Glomerular visceral epithelial cell (primary cell): ENCODE results near the gene NFE2.
A peak's percentile ranks its signal among the peaks of the same experiment; 100 is the strongest.
"Not testable (repeated sequence)": the region's sequence is repeated elsewhere in the genome, so short reads cannot be mapped to it uniquely, and the experiment has no call there.

Experiments
- DNase-seq: peaks from one replicate; pipeline ENCODE4 v3.0.0-alpha.2; 2016; ENCODE audit errors: extremely low spot score

Gene NFE2

GRCh38 chr12:54300732-54301427 is at the start of gene NFE2:
Gene NFE2 (minus strand): TSS chr12:54301015. CDS start chr12:54295248, 5,767 bp downstream.
- peak; percentile 79 for DNase-seq

GRCh38 chr12:54349679-54350078 is 48.9 kb upstream of the NFE2 start:
- DNase-seq = no peak

GRCh38 chr12:54349036-54349435 is 48.2 kb upstream of the NFE2 start:
- DNase-seq = no peak

- DNase-seq = no peak
These were observed 40.8 kb upstream of the NFE2 start for GRCh38 chr12:54341378-54342300.

- no peak for DNase-seq
These were observed 40.0 kb upstream of the NFE2 start for GRCh38 chr12:54340846-54341245.

- DNase-seq = no peak
These were observed 38.0 kb upstream of the NFE2 start for GRCh38 chr12:54338698-54339296.

- DNase-seq = no peak
These were observed 37.2 kb upstream of the NFE2 start for GRCh38 chr12:54337854-54338650.

GRCh38 chr12:54337280-54337842 is 36.5 kb upstream of the NFE2 start:
- no peak for DNase-seq

GRCh38 chr12:54333420-54334034 is 32.7 kb upstream of the NFE2 start:
- DNase-seq = no peak

- no peak for DNase-seq
These were observed 30.6 kb upstream of the NFE2 start for GRCh38 chr12:54331461-54331860.

GRCh38 chr12:54330442-54330841 is 29.6 kb upstream of the NFE2 start:
- no peak for DNase-seq

GRCh38 chr12:54329759-54330158 is 28.9 kb upstream of the NFE2 start:
- no peak for DNase-seq

- DNase-seq = no peak
These were observed 28.0 kb upstream of the NFE2 start for GRCh38 chr12:54328595-54329337.

- DNase-seq = not testable (repeated sequence)
These were observed 24.8 kb upstream of the NFE2 start for GRCh38 chr12:54325442-54326109.

GRCh38 chr12:54324617-54325441 is 24.0 kb upstream of the NFE2 start, which contains the start of gene COPZ1:
Gene COPZ1 (plus strand): TSS chr12:54325131. CDS start chr12:54325164, 33 bp downstream.
- DNase-seq = peak; percentile 99

GRCh38 chr12:54321363-54321762 is 20.5 kb upstream of the NFE2 start:
- no peak for DNase-seq

GRCh38 chr12:54312309-54312708 is 11.5 kb upstream of the NFE2 start:
- not testable (repeated sequence) for DNase-seq

GRCh38 chr12:54311051-54311450 is 10.2 kb upstream of the NFE2 start:
- DNase-seq = no peak
